HUDEP-2 (cell line): ENCODE measurements around the gene NOL12.

ENCODE experiments used
- DNase-seq, 76 experiments: peaks; one replicate each; lab custom pipeline; 2025; ENCODE audit not compliant: unreplicated experiment in 76 of 76; lab: John Stamatoyannopoulos, UW

NOL12 gene

GRCh38 chr22:37659066-37659896 lies 26.9 kb upstream of the NOL12 start:
- DNase-seq = peak in 1 of 76 experiments; percentile 2

- DNase-seq = peak in 59 of 76 experiments; percentile 10 to 66 (median 46)
These were observed 26.0 kb upstream of the NOL12 start for GRCh38 chr22:37659897-37660708.

GRCh38 chr22:37660709-37661045 lies 25.5 kb upstream of the NOL12 start:
- no peak for DNase-seq

- DNase-seq = peak in 5 of 76 experiments; percentile 5 to 41 (median 12)
These were observed 24.8 kb upstream of the NOL12 start for GRCh38 chr22:37661160-37661924.

- no peak for DNase-seq
These were observed 24.1 kb upstream of the NOL12 start for GRCh38 chr22:37662039-37662438.

GRCh38 chr22:37663521-37664140 lies 22.5 kb upstream of the NOL12 start:
- no peak for DNase-seq

GRCh38 chr22:37664249-37665101 lies 21.7 kb upstream of the NOL12 start:
- DNase-seq = no peak

GRCh38 chr22:37665487-37665886 lies 20.7 kb upstream of the NOL12 start:
- DNase-seq = no peak

GRCh38 chr22:37669586-37669985 lies 16.6 kb upstream of the NOL12 start:
- no peak for DNase-seq

GRCh38 chr22:37672206-37672919 lies 13.8 kb upstream of the NOL12 start:
- DNase-seq = peak in 4 of 76 experiments; percentile 8 to 21 (median 14)

GRCh38 chr22:37672920-37673455 lies 13.2 kb upstream of the NOL12 start:
- no peak for DNase-seq

GRCh38 chr22:37674248-37674647 lies 11.9 kb upstream of the NOL12 start:
- DNase-seq = no peak

- peak in 74 of 76 experiments; percentile 44 to 93 (median 87) for DNase-seq
These were observed 10.9 kb upstream of the NOL12 start, which contains the start of gene LGALS1 for GRCh38 chr22:37674951-37675929. TSS of gene LGALS1 (plus strand) at chr22:37675636. CDS start at chr22:37675703, 67 bp downstream.

- DNase-seq = peak in 19 of 76 experiments; percentile 7 to 39 (median 23)
These were observed 10.0 kb upstream of the NOL12 start for GRCh38 chr22:37675930-37676735.

- DNase-seq = peak in 73 of 76 experiments; percentile 11 to 94 (median 75)
These were observed 9.2 kb upstream of the NOL12 start for GRCh38 chr22:37676736-37677492.

- DNase-seq = no peak
These were observed 8.6 kb upstream of the NOL12 start for GRCh38 chr22:37677493-37677974.
